Measurements from ENCODE around the gene ZNF578.

GRCh38 chr19:52415711-52416110 is 37.6 kb upstream of the ZNF578 start:
- no peak for TF ChIP-seq CTCF (IDR thresholded peaks at IDR 0.05)
- TF ChIP-seq POLR2A (IDR thresholded peaks at IDR 0.05) = no peak

Measured in breast epithelium (tissue), 3 donors.